HUDEP-2 (cell line): ENCODE results near the gene ACCS.

ENCODE experiments used
- DNase-seq, 76 experiments: peaks; one replicate each; lab custom pipeline; 2025; ENCODE audit not compliant: unreplicated experiment in 76 of 76; lab: John Stamatoyannopoulos, UW

The ACCS gene

GRCh38 chr11:44128729-44129128 lies 62.7 kb downstream of the ACCS start:
- no peak for DNase-seq

GRCh38 chr11:44130751-44131150 lies 64.7 kb downstream of the ACCS start:
- DNase-seq: no peak

- DNase-seq: peak in 6 of 76 experiments; percentile 4 to 41 (median 11)
Measured at GRCh38 chr11:44133335-44133946, 67.4 kb downstream of the ACCS start.
